Upper lobe of right lung (tissue), 1 donor: Measurements from ENCODE around the gene MITF. TPM values are rescaled to one million over a fixed set of nuclear protein-coding genes. Genes with fewer than 3 reads are reported as not detected.

Experiments
- ATAC-seq: fragments of 200-7000 bp; cut with Tn5 transposase; one replicate; pipeline ENCODE4 v1.9.1; 2020; ENCODE audit warnings: mild to moderate bottlenecking, moderate library complexity
- DNase-seq: peaks from one replicate; pipeline ENCODE4 v3.0.0-alpha.2; 2020
- H3K27ac ChIP-seq: fragments of 200-600 bp; one replicate; pipeline ENCODE4 v1.8.0; 2022
- H3K27me3 ChIP-seq: fragments of 200-600 bp; one replicate; pipeline ENCODE4 v1.8.0; 2022; ENCODE audit warnings: mild to moderate bottlenecking
- H3K36me3 ChIP-seq: fragments of 200-600 bp; one replicate; pipeline ENCODE4 v1.8.0; 2022
- H3K4me1 ChIP-seq: fragments of 200-600 bp; one replicate; pipeline ENCODE4 v1.8.0; 2022
- H3K4me3 ChIP-seq: fragments of 200-600 bp; one replicate; pipeline ENCODE4 v1.8.0; 2022; ENCODE audit warnings: mild to moderate bottlenecking
- H3K9me3 ChIP-seq: fragments of 200-600 bp; one replicate; pipeline ENCODE4 v1.8.0; 2022
- intact Hi-C: fragments of 100-400 bp; cut with DNase I; formaldehyde crosslinking; loops from one replicate; pipeline ENCODE4 v1.11.0; 2022
- total RNA-seq: library from RNA; stranded (reverse); fragmentation: NEBNext Ultra II Directional; extraction: Animal tissue kit (Norgen Biotek cat#: 25700); gene quantifications from one replicate; pipeline ENCODE4 v1.2.1, GENCODE V29; 2021
- TF ChIP-seq, protein P1 (sequence below): fragments of 200-600 bp; IDR thresholded peaks from one replicate; pipeline ENCODE4 v1.8.0; 2022; ENCODE audit warnings: antibody characterized with exemption
- donor health status: DM: no; HTN: yes; CAD: no; lungs with severe emphysema.

MITF gene
- total RNA-seq, 1 donor from 2014 or later: 29.5 TPM

DNA sequence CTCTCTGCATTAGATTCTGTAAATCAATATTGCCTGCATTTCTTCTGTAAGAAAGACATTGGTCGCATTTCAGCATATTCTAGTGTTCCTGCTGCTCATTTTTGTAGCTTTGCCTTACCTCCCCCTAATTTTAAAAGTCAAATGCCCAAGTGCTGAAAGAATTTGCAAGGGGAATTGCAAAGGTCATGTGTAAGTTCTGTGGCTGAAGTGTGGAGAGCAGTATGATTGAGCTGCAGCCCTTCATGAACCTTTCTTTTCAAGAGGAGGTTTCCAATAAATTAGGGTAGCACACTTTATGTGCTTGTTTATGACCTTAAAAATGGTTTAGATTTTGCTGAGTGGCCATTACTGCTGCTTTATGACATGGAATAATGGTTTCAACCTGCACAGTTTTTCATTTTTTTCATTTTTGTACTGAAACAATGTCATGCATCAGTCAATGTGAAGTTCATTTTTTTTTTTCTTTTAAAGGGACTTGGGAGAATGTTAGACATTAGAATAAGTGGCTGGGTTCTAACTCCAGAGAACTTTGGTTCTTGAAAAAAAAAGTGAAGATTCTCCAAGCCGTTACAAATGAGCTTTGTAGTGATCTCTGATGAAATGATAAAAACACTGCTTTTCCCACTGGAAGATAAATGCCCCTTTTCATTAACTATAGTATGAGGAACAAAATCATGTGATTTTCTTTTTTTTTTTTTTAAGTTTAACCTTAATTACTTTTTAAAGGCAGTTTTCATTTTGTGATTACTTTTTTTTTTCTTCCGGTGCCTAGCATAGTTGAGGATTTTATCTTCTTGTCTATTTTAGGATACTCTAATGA lies 99.6 kb downstream of the MITF start:
- peaks cover 13% of the 10 kb centered on the region for H3K4me1 ChIP-seq

DNA sequence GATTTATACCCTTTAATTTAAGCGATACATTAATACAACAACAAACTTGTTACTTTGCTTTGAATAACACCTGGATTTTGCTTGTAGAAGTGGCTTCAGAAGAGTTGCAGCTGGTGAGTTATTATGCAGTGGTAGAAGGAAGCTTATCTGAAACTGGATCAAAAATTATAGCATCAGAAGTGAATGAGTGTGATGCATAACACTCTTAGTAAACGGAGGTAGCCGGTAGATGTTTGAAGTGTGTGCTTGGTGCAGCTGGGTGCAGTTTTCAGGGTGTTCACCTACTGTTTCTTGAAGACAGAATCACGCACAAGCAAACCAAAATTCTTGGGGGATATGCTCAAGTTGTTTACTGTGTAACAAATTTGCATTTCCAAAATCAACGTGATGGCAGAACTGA lies 103.1 kb downstream of the MITF start:
- intact Hi-C loops: no loop called here
- no peak for DNase-seq
- no peaks in the 10 kb centered on the region for H3K36me3 ChIP-seq
- no peak overlapping the region for H3K27ac ChIP-seq
- no peak for ATAC-seq
- TF ChIP-seq, protein P1, sequence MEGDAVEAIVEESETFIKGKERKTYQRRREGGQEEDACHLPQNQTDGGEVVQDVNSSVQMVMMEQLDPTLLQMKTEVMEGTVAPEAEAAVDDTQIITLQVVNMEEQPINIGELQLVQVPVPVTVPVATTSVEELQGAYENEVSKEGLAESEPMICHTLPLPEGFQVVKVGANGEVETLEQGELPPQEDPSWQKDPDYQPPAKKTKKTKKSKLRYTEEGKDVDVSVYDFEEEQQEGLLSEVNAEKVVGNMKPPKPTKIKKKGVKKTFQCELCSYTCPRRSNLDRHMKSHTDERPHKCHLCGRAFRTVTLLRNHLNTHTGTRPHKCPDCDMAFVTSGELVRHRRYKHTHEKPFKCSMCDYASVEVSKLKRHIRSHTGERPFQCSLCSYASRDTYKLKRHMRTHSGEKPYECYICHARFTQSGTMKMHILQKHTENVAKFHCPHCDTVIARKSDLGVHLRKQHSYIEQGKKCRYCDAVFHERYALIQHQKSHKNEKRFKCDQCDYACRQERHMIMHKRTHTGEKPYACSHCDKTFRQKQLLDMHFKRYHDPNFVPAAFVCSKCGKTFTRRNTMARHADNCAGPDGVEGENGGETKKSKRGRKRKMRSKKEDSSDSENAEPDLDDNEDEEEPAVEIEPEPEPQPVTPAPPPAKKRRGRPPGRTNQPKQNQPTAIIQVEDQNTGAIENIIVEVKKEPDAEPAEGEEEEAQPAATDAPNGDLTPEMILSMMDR: no peak
- H3K4me3 ChIP-seq: no peak overlapping the region
- peaks cover 13% of the 10 kb centered on the region for H3K4me1 ChIP-seq
- H3K27me3 ChIP-seq: no peaks in the 10 kb centered on the region
- no peaks in the 10 kb centered on the region for H3K9me3 ChIP-seq

More for the DNA sequence above, 99.6 kb downstream of the MITF start:
- ATAC-seq: no peak
- no peaks in the 10 kb centered on the region for H3K27me3 ChIP-seq
- no peaks in the 10 kb centered on the region for H3K9me3 ChIP-seq
- H3K36me3 ChIP-seq: no peaks in the 10 kb centered on the region
- no peak overlapping the region for H3K4me3 ChIP-seq
- intact Hi-C loops: no loop called here
- TF ChIP-seq, protein P1: no peak
- DNase-seq: no peak
- no peak overlapping the region for H3K27ac ChIP-seq

DNA sequence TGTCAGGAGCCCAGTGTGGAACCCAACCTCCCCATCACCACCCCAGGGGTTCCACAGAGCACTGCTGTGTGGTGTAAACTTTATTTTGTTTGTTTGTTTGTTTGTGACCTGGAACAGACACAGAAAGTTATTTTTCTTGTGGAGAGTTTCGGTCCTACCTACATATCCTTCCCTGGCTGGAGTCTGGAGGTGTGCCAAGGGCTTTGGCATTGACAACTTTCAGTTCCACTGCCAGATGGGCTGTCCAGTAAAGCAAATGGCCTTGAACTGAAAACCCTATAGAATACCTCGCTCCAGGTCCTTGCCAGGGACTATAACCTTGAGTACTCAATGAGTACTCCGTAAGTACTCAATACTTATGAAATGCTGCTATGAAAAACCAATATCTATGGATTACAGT lies 103.5 kb downstream of the MITF start:
- intact Hi-C loops: no loop called here
- H3K36me3 ChIP-seq: no peaks in the 10 kb centered on the region
- no peaks in the 10 kb centered on the region for H3K9me3 ChIP-seq
- ATAC-seq (no peak), DNase-seq (no peak)
- TF ChIP-seq, protein P1: no peak
- no peak overlapping the region for H3K4me3 ChIP-seq
- no peaks in the 10 kb centered on the region for H3K27me3 ChIP-seq
- H3K4me1 ChIP-seq: peaks cover 10% of the 10 kb centered on the region
- no peak overlapping the region for H3K27ac ChIP-seq

DNA sequence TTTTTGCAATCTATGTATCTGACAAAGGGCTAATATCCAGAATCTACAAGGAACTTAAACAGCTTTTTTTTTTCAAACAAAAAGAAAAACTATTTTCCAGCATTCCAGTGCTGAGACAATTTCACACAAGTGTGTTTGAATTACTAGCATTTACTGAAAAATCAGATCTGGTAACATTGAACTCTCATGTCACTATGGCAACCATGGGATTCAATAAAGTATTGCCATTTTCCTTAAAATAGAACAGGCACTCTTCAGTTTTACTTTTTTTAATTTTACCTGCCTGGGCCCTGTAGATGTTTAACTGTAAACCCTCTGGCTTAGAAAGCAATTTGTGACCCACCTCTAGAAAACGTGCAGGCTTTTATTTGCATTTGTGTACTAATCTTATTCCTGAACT lies 105.4 kb downstream of the MITF start:
- no peak overlapping the region for H3K27ac ChIP-seq
- no peaks in the 10 kb centered on the region for H3K9me3 ChIP-seq
- no peak for DNase-seq
- TF ChIP-seq, protein P1: no peak
- ATAC-seq: no peak
- no peaks in the 10 kb centered on the region for H3K36me3 ChIP-seq
- H3K4me3 ChIP-seq: no peak overlapping the region
- H3K4me1 ChIP-seq: no peaks in the 10 kb centered on the region
- intact Hi-C loops: no loop called here
- no peaks in the 10 kb centered on the region for H3K27me3 ChIP-seq

DNA sequence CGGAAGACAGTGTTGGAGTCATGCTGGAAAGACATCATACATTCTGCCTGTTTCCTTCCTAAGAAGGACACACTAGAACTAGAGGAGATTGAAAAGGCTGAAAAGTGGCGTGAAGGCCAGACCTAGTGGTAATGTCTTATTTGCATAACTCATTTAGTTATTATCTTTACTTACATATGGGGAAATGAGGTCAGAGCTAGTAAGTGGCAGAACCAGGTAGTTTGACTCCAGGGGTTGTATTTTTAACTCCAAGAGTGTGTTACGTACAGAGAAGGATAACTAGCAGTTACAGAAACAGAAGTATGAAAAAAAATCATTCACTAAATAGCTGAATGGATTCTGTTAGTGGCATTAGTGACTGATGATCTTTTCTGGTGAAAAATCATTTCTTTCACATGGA lies 108.0 kb downstream of the MITF start:
- DNase-seq (no peak), ATAC-seq (no peak)
- Histone ChIP-seq H3K9me3 (no peaks in the 10 kb centered on the region), H3K4me1 (no peaks in the 10 kb centered on the region), H3K36me3 (no peaks in the 10 kb centered on the region), H3K4me3 (no peak overlapping the region), H3K27ac (no peak overlapping the region), H3K27me3 (no peaks in the 10 kb centered on the region)
- TF ChIP-seq, protein P1: no peak
- intact Hi-C loops: no loop called here
